WTC11 (cell line): ENCODE data around the gene OR52E2. TPM values are rescaled to one million over a fixed set of nuclear protein-coding genes. Genes with fewer than 3 reads are reported as not detected.

Source experiments
- ATAC-seq: fragments of 200-7000 bp; cut with Tn5 transposase; 2 replicates; pipeline ENCODE4 v1.10.0; 2021; ENCODE audit warnings: mild to moderate bottlenecking, moderate library complexity
- CTCF ChIA-PET: fragments of 300-600 bp; sonication (Branson Sonifier 250); formaldehyde crosslinking; loops from one replicate; lab custom pipeline; 2021; ENCODE audit warnings: antibody characterized with exemption; lab: Charles Lee
- POLR2A ChIA-PET: fragments of 350-600 bp; sonication (Branson Sonifier 250); formaldehyde crosslinking; loops from one replicate; lab custom pipeline; 2021; ENCODE audit warnings: antibody characterized with exemption; lab: Charles Lee
- DNase-seq: peaks from one replicate; pipeline ENCODE4 v3.0.0; 2021; ENCODE audit warnings: low spot score
- H3K27ac Mint-ChIP-seq: 2 replicates; pipeline ENCODE4 v1.8.0; 2021; ENCODE audit warnings: mixed read lengths
- H3K27me3 Mint-ChIP-seq: 2 replicates; pipeline ENCODE4 v1.8.0; 2021; ENCODE audit warnings: low read depth, mild to moderate bottlenecking, moderate library complexity, mixed read lengths
- H3K36me3 Mint-ChIP-seq: 2 replicates; pipeline ENCODE4 v1.8.0; 2021; ENCODE audit warnings: mixed read lengths
- H3K4me1 Mint-ChIP-seq: 2 replicates; pipeline ENCODE4 v1.8.0; 2022; ENCODE audit warnings: mixed read lengths
- H3K4me3 Mint-ChIP-seq: 2 replicates; pipeline ENCODE4 v1.8.0; 2021; ENCODE audit warnings: mild to moderate bottlenecking, moderate library complexity, mixed read lengths
- H3K9me3 Mint-ChIP-seq: 2 replicates; pipeline ENCODE4 v1.8.0; 2021; ENCODE audit warnings: mixed read lengths
- ARID4B ChIP-seq: sonication (generic); formaldehyde crosslinking; IDR thresholded peaks from 2 replicates; pipeline ENCODE4 v1.8.0; 2023; ENCODE audit warnings: missing genetic modification reagents, mild to moderate bottlenecking, borderline replicate concordance
- ATF6 ChIP-seq: sonication (generic); formaldehyde crosslinking; IDR thresholded peaks from 2 replicates; pipeline ENCODE4 v1.8.1; 2023; ENCODE audit warnings: mild to moderate bottlenecking, missing genetic modification reagents
- FOXJ3 ChIP-seq: sonication (generic); formaldehyde crosslinking; IDR thresholded peaks from 2 replicates; pipeline ENCODE4 v1.9.0; 2021; ENCODE audit warnings: missing genetic modification reagents, mild to moderate bottlenecking, borderline replicate concordance
- FOXP1 ChIP-seq: sonication (generic); formaldehyde crosslinking; IDR thresholded peaks from 2 replicates; pipeline ENCODE4 v1.8.0; 2022; ENCODE audit warnings: missing genetic modification reagents, mild to moderate bottlenecking, moderate library complexity, borderline replicate concordance
- GRHL2 ChIP-seq: fragments of 250-450 bp; sonication (Bioruptor Pico); IDR thresholded peaks from 2 replicates; pipeline ENCODE4 v1.8.0; 2022; ENCODE audit warnings: mild to moderate bottlenecking, moderate library complexity; ENCODE audit not compliant: insufficient replicate concordance, severe bottlenecking
- KAT7 ChIP-seq: sonication (generic); formaldehyde crosslinking; IDR thresholded peaks from 2 replicates; pipeline ENCODE4 v1.8.1; 2023; ENCODE audit warnings: missing genetic modification reagents, mild to moderate bottlenecking, borderline replicate concordance
- OVOL2 ChIP-seq: fragments of 250-450 bp; sonication (Bioruptor Pico); IDR thresholded peaks from 2 replicates; pipeline ENCODE4 v1.9.0; 2021; ENCODE audit warnings: mild to moderate bottlenecking, borderline replicate concordance
- PRDM15 ChIP-seq: sonication (generic); formaldehyde crosslinking; IDR thresholded peaks from 2 replicates; pipeline ENCODE4 v1.8.0; 2022; ENCODE audit warnings: missing genetic modification reagents
- PREB ChIP-seq: sonication (generic); formaldehyde crosslinking; IDR thresholded peaks from 2 replicates; pipeline ENCODE4 v1.8.1; 2022; ENCODE audit warnings: mild to moderate bottlenecking, missing genetic modification reagents, moderate library complexity, borderline replicate concordance
- RORB ChIP-seq: fragments of 250-450 bp; sonication (Bioruptor Pico); IDR thresholded peaks from 2 replicates; pipeline ENCODE4 v1.9.0; 2021; ENCODE audit warnings: mild to moderate bottlenecking
- TEAD4 ChIP-seq: sonication (generic); formaldehyde crosslinking; IDR thresholded peaks from 2 replicates; pipeline ENCODE4 v1.8.0; 2022; ENCODE audit warnings: mild to moderate bottlenecking, missing genetic modification reagents
- ZNF219 ChIP-seq: sonication (generic); formaldehyde crosslinking; IDR thresholded peaks from 2 replicates; pipeline ENCODE4 v1.8.0; 2023; ENCODE audit warnings: missing genetic modification reagents, mild to moderate bottlenecking, borderline replicate concordance
- total RNA-seq: library from RNA; stranded (reverse); gene quantifications from 3 replicates; pipeline ENCODE4 v1.2.3, GENCODE V29; 2021
- TF ChIP-seq, protein P1 (sequence below): sonication (generic); formaldehyde crosslinking; IDR thresholded peaks from 2 replicates; pipeline ENCODE4 v1.8.0; 2022; ENCODE audit warnings: mild to moderate bottlenecking, missing genetic modification reagents
- TF ChIP-seq, protein P2 (sequence below): fragments of 200-600 bp; IDR thresholded peaks from 2 replicates; pipeline ENCODE4 v1.8.0; 2022; ENCODE audit warnings: antibody characterized with exemption
- TF ChIP-seq, protein P3 (sequence below): sonication (generic); formaldehyde crosslinking; IDR thresholded peaks from 2 replicates; pipeline ENCODE4 v1.8.1; 2023; ENCODE audit warnings: mild to moderate bottlenecking, missing genetic modification reagents, moderate library complexity
- TF ChIP-seq, protein P4 (sequence below): sonication (generic); formaldehyde crosslinking; IDR thresholded peaks from 2 replicates; pipeline ENCODE4 v1.8.1; 2023; ENCODE audit warnings: mild to moderate bottlenecking, missing genetic modification reagents, moderate library complexity

OR52E2 gene
- total RNA-seq, 1 experiment from 2014 or later: not detected

DNA sequence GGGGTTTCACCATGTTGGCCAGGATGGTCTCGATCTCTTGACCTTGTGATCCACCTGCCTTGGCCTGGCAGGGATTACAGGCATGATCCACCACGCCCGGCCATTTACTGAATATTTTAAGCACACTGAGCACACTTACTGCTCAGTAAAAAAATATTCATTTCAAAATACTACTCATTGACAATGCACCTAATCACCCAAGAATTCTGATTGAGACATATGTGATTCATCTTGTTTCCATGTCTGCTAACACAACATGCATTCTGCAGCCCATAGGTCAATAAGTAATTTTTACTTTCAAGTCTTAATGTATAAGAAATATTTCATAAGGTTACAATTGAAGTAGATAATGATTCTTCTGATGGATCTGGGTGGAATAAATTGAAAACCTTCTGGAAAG, 17.3 kb downstream of the OR52E2 start:
- Mint-ChIP-seq H3K9me3 (no peaks in the 10 kb centered on the region), H3K27ac (no peak overlapping the region), H3K4me3 (no peak overlapping the region), H3K4me1 (peaks cover 6% of the 10 kb centered on the region), H3K36me3 (no peaks in the 10 kb centered on the region), H3K27me3 (no peaks in the 10 kb centered on the region)
- POLR2A ChIA-PET: no interaction called here
- CTCF ChIA-PET: no interaction called here
- no peak for TF ChIP-seq ARID4B (CRISPR knock-in tag)
- TF ChIP-seq RORB (CRISPR knock-in tag): no peak
- TF ChIP-seq, protein P1, sequence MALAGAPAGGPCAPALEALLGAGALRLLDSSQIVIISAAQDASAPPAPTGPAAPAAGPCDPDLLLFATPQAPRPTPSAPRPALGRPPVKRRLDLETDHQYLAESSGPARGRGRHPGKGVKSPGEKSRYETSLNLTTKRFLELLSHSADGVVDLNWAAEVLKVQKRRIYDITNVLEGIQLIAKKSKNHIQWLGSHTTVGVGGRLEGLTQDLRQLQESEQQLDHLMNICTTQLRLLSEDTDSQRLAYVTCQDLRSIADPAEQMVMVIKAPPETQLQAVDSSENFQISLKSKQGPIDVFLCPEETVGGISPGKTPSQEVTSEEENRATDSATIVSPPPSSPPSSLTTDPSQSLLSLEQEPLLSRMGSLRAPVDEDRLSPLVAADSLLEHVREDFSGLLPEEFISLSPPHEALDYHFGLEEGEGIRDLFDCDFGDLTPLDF (CRISPR knock-in tag): no peak
- no peak for TF ChIP-seq FOXJ3 (CRISPR knock-in tag)
- TF ChIP-seq ATF6 (CRISPR knock-in tag): no peak
- TF ChIP-seq, protein P2, sequence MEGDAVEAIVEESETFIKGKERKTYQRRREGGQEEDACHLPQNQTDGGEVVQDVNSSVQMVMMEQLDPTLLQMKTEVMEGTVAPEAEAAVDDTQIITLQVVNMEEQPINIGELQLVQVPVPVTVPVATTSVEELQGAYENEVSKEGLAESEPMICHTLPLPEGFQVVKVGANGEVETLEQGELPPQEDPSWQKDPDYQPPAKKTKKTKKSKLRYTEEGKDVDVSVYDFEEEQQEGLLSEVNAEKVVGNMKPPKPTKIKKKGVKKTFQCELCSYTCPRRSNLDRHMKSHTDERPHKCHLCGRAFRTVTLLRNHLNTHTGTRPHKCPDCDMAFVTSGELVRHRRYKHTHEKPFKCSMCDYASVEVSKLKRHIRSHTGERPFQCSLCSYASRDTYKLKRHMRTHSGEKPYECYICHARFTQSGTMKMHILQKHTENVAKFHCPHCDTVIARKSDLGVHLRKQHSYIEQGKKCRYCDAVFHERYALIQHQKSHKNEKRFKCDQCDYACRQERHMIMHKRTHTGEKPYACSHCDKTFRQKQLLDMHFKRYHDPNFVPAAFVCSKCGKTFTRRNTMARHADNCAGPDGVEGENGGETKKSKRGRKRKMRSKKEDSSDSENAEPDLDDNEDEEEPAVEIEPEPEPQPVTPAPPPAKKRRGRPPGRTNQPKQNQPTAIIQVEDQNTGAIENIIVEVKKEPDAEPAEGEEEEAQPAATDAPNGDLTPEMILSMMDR: no peak
- TF ChIP-seq ZNF219 (CRISPR knock-in tag): no peak
- TF ChIP-seq TEAD4 (CRISPR knock-in tag): no peak
- TF ChIP-seq OVOL2: no peak
- TF ChIP-seq KAT7: no peak
- TF ChIP-seq, protein P3, sequence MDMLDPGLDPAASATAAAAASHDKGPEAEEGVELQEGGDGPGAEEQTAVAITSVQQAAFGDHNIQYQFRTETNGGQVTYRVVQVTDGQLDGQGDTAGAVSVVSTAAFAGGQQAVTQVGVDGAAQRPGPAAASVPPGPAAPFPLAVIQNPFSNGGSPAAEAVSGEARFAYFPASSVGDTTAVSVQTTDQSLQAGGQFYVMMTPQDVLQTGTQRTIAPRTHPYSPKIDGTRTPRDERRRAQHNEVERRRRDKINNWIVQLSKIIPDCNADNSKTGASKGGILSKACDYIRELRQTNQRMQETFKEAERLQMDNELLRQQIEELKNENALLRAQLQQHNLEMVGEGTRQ: no peak
- TF ChIP-seq PREB: no peak
- no peak for ATAC-seq
- DNase-seq: no peak

- no peaks in the 10 kb centered on the region for H3K36me3 Mint-ChIP-seq
- POLR2A ChIA-PET: no interaction called here
- H3K27ac Mint-ChIP-seq: no peak overlapping the region
- no peaks in the 10 kb centered on the region for H3K9me3 Mint-ChIP-seq
- no peaks in the 10 kb centered on the region for H3K4me1 Mint-ChIP-seq
- H3K4me3 Mint-ChIP-seq: no peak overlapping the region
- no peaks in the 10 kb centered on the region for H3K27me3 Mint-ChIP-seq
- no peak for DNase-seq
- no peak for ATAC-seq
- CTCF ChIA-PET: no interaction called here
- TF ChIP-seq ATF6 (CRISPR knock-in tag) (no peak), FOXP1 (CRISPR knock-in tag) (no peak), GRHL2 (no peak), PRDM15 (CRISPR knock-in tag) (no peak)
- TF ChIP-seq, protein P4, sequence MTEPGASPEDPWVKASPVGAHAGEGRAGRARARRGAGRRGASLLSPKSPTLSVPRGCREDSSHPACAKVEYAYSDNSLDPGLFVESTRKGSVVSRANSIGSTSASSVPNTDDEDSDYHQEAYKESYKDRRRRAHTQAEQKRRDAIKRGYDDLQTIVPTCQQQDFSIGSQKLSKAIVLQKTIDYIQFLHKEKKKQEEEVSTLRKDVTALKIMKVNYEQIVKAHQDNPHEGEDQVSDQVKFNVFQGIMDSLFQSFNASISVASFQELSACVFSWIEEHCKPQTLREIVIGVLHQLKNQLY: no peak
Observed at GRCh38 chr11:5040876-5041275, 18.6 kb downstream of the OR52E2 start.
